HUDEP-2 (cell line): Measurements from ENCODE around the gene SPPL3.

Experiments
- DNase-seq, 76 experiments: peaks; one replicate each; lab custom pipeline; 2025; ENCODE audit not compliant: unreplicated experiment in 76 of 76; lab: John Stamatoyannopoulos, UW

The SPPL3 gene

DNA sequence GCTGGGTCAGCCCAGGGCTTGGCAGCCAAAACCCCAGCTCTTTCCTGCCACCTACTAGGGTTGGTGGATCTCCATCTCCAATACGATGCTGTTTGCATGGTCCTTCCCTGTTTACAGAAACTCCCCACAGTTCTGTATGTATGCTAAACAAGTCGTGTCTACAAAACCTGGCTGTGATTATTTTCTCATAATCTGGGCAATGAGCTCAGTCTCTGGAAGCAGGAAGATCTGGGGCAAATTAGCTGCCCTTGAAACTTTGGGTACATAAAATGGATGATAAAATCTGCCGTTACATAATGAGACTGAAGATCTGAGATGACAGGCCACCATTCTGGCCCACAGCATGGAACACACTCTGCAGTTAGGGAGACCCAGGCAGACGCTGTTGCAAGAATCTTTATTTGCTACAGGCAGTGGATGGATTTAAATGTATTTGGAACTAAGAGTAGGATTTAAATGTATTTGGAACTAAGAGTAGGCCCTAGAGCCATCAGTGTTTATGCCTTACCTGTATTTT, 146.9 kb downstream of the SPPL3 start:
- DNase-seq: no peak

DNA sequence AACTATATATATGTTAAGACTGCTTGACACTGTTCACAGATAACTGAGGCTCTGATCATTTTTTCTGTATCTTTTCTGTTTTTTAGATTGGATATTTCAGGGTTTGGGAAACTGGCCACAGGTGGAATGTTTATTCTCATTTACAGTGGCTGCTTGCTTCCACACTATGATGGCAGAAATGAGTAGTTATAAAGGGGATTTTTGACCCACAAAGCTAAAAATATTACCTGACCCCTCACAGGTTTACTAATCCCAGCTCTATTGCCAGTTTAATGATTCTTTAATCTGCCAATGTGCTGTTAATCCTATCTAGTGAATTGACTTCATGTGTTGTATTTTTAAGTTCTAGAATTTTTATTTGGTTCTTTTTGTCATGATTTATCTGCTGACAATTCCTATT, 148.9 kb downstream of the SPPL3 start:
- DNase-seq: no peak

DNA sequence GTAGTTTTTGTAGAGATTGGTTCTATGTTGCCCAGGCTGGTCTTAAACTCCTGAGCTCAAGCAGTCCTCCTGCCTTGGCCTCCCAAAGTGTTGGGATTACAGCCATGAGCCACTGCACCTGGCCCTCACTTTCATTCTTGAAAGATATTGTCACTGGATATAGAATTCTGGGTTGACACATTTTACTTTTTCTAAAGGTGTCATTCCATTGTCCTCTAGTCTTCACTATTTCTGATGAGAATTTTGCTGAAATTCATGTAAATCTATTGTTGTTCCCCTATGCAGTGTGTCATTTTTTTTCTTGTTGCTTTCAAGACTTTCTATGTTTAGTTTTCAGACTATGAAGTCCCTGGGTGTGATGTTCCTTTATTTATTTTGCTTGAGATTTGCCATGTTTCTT, 149.4 kb downstream of the SPPL3 start:
- no peak for DNase-seq

DNA sequence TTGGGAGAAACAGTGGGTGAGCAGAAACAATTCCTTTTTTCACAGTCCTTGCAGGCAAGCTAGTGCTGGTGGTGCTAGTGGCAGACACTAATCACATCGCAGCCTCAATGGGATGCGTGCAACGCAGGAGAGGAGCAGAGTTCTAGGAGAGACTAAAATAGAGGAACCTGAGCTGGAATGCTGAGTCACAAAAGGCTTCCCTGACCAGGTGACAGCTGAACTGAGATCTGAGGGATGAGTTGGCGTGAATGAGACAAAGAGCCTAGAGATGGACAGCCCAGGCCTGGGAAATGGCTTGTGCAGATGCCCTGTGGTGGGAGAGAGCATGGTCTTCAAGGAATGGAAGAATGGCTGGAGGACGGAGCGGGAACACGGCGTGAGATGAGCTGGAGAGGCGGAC, 152.8 kb downstream of the SPPL3 start:
- no peak for DNase-seq

DNA sequence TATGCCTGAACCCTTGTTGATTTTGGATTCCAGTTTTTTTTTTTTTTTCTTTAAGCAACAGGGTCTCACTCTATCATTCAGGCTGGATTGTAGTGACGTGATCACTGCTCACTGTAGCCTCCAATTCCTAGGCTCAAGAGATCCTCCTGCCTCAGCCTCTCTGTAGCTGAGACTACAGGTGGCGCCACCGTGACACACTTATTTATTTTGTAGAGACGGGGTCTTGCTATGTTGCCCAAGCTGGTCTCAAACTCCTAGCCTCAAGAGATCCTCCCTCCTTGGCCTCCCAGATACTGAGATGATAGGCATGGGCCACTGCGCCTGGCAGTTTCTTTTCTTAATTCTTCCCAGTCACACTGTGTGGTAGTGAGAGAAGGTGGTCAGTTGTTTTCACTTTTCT, 153.4 kb downstream of the SPPL3 start:
- no peak for DNase-seq

DNA sequence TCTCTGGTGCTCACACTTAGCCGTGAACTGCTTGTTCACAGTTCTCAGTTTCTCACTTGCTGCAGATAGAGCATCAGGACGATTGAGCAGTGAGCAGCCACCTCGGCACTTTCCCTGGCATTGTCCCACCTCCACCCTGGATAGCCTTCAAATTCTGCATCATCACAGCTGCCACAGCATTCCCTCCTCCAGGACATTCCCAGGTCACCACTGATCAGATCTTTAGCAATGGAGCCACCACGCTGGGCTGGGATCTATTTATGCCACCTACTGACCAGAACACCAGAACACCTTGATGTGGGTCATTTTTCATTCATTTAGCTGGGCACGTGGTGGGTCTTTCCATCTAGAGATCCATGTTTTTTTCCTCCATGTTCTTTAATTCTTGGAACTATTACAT, 154.9 kb downstream of the SPPL3 start:
- DNase-seq: no peak

DNA sequence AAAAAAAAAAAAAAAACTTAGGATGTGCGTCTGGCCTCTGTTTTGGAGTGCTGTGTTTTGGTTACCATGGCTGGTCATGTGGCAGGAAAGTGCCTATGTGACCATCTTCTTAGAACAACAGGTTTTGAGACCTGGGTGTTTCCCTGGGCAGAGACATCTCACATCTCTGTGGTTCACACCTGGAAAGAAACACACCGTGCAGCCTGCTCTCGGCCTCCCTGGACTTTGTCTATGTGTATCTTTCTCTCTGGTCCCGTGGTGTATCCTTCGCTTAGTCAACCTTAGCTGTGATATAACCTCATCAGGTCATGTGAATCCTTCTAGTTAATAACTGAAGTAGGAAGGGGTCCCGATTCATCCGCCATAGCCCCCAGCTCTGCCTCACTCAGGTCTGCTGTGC, 155.9 kb downstream of the SPPL3 start:
- no peak for DNase-seq

DNA sequence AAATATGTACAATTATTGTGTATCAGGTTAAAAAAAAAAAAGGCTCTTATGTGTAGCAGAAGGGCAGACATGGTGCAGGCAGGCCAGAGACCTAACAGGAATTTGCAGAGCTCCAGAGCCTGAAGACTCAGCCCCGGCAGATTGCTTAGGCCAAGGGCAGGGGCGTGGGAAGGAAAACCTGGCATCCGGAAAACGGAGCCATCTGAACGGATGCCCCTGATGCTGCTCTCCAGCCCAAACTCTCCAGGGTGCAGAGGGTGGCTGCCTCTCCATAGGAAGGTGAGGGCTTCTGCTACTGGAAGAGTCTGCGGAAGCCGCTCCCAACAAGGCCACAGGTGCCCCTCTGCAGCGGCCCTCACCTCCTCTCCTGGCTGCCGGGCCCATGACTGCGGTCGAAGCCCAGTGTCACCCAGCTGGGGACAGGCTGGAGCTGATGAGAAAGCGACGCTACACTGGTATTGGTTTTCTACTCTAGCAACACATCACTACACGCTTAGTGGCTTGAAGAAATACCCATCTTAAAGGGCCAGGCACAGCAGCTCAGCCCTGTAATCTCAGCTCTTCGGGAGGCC, 159.2 kb downstream of the SPPL3 start:
- DNase-seq: no peak

DNA sequence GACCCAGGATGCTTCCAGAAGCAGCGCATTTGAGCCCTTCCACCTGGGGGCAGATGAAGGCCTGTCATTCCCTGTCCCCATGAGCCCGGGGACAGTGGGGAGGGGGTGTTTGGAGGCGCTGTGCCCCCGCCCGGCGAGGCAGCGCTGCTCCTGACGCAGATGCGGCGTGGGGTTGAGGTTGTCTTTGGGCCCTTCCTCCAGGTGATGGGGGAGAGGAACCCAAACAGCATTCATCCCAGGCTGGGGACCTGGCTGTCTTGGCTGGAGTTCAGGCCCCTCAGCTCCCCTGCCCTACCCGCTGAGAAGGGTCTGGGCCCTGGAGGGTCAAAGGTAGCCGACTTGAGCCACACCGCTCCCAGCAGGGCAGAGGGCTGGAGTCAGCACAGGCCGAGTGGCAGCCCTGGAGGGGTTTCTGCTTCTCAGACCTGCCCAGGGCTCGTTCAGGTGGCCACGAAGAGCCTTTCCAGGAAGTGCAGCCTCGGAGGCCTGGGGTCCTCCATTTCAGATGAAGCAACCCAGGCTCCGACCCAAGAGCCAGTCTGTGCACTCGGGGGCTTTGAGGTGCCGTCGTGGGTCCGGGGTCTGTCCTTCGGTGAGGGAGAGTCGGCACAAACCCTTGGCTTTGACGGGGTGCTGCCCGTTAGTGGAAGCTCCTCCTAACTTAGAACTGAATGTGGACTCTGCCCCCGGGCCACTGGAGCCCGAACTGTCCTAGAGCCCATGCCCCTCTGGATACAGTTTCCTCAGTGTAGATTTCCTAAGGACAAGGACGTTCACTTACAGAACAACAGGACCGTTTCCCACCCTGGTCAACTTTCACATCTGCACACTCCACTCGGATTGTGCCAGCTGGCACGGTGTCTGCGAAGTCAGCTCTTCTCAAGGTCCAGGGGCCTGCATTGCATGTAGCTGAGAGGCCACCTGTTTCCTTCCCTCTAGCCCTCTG, 162.4 kb downstream of the SPPL3 start:
- DNase-seq: no peak

DNA sequence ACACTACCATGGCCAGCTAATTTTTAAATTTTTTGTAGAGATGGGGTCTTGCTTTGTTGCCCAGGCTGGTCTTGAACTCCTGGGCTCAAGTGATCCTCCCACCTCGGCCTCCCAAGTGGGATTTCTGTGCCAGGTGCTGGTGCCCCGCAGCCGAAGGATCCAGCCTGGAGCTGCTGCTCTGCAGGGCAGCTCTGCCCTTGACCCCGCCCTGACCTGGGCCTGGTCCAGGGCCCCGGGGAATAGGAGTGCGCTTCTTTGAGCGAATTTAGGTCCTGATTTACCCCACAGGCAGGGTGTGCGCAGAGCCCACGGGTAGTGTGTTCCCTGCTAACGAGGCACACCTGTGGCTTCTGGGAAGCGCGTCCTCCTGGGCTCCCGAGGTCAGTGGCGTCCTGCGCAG, 163.3 kb downstream of the SPPL3 start:
- no peak for DNase-seq

DNA sequence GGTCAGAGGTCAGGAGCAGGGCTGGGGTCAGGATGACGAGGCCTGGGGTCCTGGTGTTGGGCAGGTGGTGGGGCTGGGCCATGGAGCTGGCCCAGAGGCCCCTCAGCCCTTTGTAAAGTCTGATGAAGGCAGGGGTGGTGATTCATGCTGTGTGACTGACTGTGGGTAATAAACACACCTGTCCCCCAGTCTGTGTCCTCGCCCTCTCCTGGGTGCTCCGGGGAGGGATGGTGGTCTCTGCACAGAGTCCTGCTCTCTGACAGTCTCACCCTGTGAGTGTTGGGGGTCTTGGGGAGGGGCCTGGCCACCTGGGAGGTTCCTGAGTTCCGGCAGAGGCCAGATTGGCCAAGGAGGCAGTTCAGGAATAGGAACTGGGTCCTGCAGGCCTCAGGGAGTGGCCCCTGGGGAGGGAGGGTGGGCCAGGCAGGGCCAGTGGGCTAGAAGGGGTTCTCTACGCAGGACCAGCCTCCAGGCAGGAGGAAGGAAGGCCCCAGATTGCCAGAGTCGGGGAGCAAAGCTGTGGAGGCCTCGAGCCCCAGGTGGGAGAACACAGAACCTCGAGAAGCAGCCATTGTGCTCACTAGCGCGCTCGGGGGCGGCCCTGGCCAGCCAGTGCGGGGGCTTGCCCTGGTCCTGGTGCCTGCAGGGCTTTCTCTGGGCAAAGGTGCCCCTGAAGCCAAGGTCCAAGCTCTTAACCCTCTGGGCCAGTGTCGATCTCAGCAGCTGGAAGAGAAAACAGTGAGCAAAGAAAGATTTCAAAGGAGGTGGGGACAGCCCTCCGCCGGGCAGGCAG, 164.1 kb downstream of the SPPL3 start:
- no peak for DNase-seq

DNA sequence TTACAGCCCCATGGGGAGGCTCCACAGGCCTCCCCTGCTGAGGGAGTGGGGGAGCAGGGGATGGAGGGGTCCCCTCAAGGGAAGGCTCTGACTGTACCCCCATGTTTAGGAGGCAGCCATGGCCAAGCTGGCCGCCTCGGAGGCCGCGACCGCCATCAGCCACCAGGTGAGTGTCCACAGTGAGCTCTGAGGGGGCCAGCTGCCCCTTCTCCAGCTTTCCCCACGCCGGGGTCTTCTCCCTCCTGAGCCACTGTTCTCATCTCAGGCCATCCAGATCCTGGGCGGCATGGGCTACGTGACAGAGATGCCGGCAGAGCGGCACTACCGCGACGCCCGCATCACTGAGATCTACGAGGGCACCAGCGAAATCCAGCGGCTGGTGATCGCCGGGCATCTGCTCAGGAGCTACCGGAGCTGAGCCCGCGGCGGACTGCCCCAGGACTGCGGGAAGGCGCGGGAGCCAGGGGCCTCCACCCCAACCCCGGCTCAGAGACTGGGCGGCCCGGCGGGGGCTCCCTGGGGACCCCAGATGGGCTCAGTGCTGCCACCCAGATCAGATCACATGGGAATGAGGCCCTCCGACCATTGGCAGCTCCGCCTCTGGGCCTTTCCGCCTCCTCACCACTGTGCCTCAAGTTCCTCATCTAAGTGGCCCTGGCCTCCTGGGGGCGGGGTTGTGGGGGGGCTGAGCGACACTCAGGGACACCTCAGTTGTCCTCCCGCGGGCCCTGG, 165.0 kb downstream of the SPPL3 start:
- no peak for DNase-seq

DNA sequence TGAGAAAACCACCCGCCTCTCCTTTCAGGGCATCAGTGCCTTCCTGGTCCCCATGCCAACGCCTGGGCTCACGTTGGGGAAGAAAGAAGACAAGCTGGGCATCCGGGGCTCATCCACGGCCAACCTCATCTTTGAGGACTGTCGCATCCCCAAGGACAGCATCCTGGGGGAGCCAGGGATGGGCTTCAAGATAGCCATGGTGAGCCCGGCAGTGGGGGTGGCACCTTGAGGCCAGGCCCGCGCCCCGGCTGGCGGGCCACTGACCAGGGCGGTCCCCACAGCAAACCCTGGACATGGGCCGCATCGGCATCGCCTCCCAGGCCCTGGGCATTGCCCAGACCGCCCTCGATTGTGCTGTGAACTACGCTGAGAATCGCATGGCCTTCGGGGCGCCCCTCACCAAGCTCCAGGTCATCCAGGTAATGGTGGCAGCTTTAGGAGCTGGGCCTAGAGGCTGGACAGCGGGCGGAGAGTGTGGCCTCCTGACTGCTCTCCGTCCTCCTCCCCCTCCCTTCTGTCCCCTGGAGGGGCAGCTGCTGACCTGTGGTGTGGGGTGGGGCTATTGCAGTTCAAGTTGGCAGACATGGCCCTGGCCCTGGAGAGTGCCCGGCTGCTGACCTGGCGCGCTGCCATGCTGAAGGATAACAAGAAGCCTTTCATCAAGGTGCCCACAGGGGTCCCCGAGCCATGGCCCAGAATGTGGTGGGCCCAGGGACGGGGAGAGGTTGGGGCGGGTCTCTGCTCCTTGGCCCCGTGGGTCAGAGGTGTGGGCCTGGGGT, 165.7 kb downstream of the SPPL3 start:
- DNase-seq: no peak

DNA sequence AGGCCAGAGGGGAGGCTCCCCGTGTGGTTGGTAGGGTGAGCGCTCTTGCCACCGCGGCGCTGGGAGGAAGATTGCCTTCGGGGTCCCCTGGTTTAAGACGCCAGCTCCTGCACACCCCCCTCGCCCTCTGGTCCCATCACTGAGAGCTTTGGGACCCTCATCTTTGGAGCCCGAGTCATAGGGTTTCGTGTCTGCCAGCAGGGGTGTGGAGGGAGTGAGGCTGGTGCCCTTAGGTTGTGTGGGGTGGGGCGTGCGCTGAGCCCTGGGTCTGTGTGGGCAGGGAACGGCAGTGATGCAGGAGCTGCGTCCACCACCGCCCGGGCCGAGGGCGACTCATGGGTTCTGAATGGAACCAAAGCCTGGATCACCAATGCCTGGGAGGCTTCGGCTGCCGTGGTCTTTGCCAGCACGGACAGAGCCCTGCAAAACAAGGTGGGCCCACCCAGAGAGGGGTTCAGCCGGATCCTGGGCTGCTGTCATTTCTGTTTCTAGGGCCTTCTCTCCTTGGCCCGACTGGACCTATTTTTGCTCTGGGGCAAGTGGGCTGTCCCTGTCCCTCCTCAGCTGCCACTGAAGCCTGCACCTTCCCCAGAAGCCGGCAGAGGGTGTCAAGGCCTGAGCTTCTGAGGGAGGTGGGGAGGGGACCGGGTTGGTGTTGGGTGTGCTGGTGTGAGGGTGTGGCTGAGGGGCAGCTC, 166.5 kb downstream of the SPPL3 start:
- DNase-seq: no peak

DNA sequence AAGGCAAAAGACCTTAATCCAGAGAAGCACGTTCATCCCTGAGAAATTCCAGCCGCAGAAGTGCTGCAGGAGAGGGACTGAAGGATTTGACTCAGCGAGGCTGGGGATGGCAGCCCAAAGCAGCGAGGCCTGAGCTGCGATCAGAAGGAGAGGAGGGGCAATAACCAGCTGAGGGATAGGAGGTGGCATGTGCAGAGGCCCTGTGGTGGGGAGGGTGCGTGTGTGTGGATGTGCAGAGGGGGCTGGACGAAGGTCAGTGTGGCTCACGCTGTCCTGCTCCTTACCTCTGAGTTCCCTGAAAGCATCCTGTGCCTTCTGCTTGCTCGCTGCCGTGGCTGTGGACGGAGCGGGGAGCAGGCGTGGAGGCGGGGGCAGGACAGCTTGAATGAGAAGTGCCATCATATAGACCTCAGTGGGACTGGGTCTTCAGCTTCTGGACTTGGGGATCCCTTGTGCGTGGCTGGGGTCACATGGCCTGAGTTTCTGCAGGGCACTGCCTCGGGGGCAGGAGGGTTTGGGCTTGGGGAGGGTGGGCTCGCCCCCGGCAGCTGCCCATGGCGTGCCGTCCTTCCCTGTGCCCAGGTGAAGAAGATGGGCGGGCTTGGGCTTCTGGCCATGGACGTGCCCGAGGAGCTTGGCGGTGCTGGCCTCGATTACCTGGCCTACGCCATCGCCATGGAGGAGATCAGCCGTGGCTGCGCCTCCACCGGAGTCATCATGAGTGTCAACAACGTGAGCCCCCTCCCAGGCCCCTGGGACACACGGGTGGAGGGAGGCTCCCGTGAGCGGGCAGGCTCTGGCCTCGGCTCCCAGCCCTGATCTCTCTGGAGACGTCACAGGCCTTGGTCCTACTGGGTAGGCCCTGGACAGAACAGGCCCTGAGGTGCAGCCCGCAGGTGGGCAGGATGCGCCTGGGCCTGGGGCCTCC, 167.5 kb downstream of the SPPL3 start:
- no peak for DNase-seq

DNA sequence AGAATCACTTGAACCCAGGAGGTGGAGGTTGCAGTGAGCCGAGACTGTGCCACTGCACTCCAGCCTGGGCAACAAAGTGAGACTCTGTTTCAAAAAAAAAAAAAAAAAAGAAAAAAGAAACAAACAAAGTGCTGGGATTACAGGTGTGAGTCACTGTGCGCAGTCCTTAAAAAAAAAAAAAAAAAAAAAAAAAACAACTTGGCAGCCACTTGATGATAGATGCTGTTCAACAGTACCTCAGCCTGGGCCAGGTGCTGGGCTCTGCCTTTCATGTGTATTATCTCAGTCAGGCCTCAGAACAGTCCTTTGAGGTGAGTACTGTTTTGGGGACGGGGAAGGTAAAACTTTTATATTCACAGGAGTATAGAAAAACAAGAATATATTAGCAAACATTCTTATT, 169.0 kb downstream of the SPPL3 start:
- DNase-seq: no peak

DNA sequence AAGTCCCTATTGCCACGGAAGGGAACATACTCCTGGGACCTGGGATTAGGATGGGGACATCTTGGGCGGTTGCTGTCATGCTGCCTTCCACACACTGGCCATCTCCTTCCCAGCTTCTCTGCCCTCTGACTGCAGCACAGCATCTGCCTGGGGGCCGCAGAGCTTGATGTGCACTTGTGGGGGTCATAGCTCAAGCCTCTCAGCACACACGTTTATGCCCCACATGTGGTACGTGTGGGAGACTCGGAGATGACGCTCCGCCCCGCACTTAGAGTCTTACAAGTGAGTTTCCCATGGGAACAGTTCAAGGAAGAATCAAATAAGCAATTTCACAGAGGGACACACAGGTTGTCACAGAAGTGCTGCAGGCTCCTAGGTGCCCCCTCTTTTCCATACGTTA, 169.9 kb downstream of the SPPL3 start:
- DNase-seq: no peak

DNA sequence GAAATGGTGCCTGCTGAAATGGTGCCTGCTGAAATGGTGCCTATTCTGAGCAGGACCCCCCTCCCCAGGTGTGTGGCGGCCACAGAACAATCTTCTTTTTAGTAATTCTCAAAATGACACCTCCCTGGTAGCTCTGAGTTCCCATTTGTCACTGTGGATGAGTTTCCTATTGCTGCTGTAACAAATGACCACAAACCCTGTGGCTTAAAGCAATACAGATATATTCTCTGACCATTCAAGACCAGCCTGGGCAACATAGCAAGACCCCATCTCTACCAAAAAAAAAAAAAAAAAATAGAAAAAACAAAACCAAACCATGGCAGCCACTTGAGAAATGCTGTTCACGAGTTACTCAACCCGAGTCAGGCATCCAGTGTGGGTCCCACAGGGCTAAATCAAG, 170.6 kb downstream of the SPPL3 start:
- no peak for DNase-seq
